ENCODE measurements around the gene MAPKAPK2. TPM values are rescaled to one million over a fixed set of nuclear protein-coding genes. Genes with fewer than 3 reads are reported as not detected.

The MAPKAPK2 gene
- polyA plus RNA-seq, 1 donor (not counting 4 experiments of a cell fraction or from before 2014, with no cell fraction given) = 41.5 TPM

GRCh38 chr1:206676499-206676898 lies 8.2 kb upstream of the MAPKAPK2 start:
- Histone ChIP-seq H3K9me3 (ENCODE audit: control insufficient read depth, low read depth, low read length) (no peaks in the 10 kb centered on the region), H3K27me3 (ENCODE audit: control insufficient read depth, extremely low read depth, insufficient read depth, low read length) (no peaks in the 10 kb centered on the region), H3K4me1 (ENCODE audit: control insufficient read depth, extremely low read depth, insufficient read depth, low read length) (peaks cover 25% of the 10 kb centered on the region), H4K20me1 (ENCODE audit: control insufficient read depth, extremely low read depth, insufficient read depth, low read length) (no peaks in the 10 kb centered on the region), H3K9ac (ENCODE audit: control insufficient read depth, extremely low read depth, insufficient read depth, low read length) (no peak overlapping the region), H3K4me2 (ENCODE audit: control insufficient read depth, extremely low read depth, insufficient read depth, low read depth, low read length) (no peak overlapping the region), H2AFZ (ENCODE audit: control insufficient read depth, low read length) (no peak overlapping the region), H3K9me1 (ENCODE audit: control insufficient read depth, extremely low read depth, insufficient read depth, low read length) (no peaks in the 10 kb centered on the region), H3K27ac (ENCODE audit: control insufficient read depth, insufficient read depth, low read length) (no peak overlapping the region), H3K79me2 (ENCODE audit: control insufficient read depth, insufficient read depth, low read length) (no peaks in the 10 kb centered on the region), H3K4me3 (ENCODE audit: control insufficient read depth in 2 of 3, extremely low read depth in 1 of 3, insufficient read depth in 2 of 3, low read depth in 1 of 3, low read length in 3 of 3) (no peak overlapping the region), H3K36me3 (ENCODE audit: control insufficient read depth in 2 of 2, extremely low read depth in 1 of 2, insufficient read depth in 2 of 2, low read length in 2 of 2) (no peaks in the 10 kb centered on the region)
- no peak for TF ChIP-seq CTCF (optimal IDR thresholded peaks at IDR 0.05 in 1 of 3, IDR thresholded peaks at IDR 0.05 in 1 of 3, conservative IDR thresholded peaks at IDR 0.05 in 1 of 3; ENCODE audit: extremely low read depth in 1 of 3, insufficient read depth in 2 of 3, low read length in 3 of 3)
- no peak for TF ChIP-seq EZH2 (IDR thresholded peaks at IDR 0.05; ENCODE audit: low read length)
- FAIRE-seq (no peak), DNase-seq (ENCODE audit: low read depth, low spot score) (no peak)
- dilution Hi-C loops (cut with MboI; ENCODE audit: extremely low pct_ligation_motif_present, low sequenced_read_pairs) = no loop called here

GRCh38 chr1:206678490-206678889 lies 6.2 kb upstream of the MAPKAPK2 start:
- no peak overlapping the region for H3K4me2 ChIP-seq (ENCODE audit: control insufficient read depth, extremely low read depth, insufficient read depth, low read depth, low read length)
- H3K27ac ChIP-seq (ENCODE audit: control insufficient read depth, insufficient read depth, low read length) = no peak overlapping the region
- dilution Hi-C loops (cut with MboI; ENCODE audit: extremely low pct_ligation_motif_present, low sequenced_read_pairs) = no loop called here
- H4K20me1 ChIP-seq (ENCODE audit: control insufficient read depth, extremely low read depth, insufficient read depth, low read length) = no peaks in the 10 kb centered on the region
- no peaks in the 10 kb centered on the region for H3K79me2 ChIP-seq (ENCODE audit: control insufficient read depth, insufficient read depth, low read length)
- H3K4me3 ChIP-seq (ENCODE audit: control insufficient read depth in 2 of 3, extremely low read depth in 1 of 3, insufficient read depth in 2 of 3, low read depth in 1 of 3, low read length in 3 of 3) = no peak overlapping the region
- FAIRE-seq = no peak
- no peaks in the 10 kb centered on the region for H3K9me1 ChIP-seq (ENCODE audit: control insufficient read depth, extremely low read depth, insufficient read depth, low read length)
- TF ChIP-seq CTCF (optimal IDR thresholded peaks at IDR 0.05 in 1 of 3, IDR thresholded peaks at IDR 0.05 in 1 of 3, conservative IDR thresholded peaks at IDR 0.05 in 1 of 3; ENCODE audit: extremely low read depth in 1 of 3, insufficient read depth in 2 of 3, low read length in 3 of 3) (no peak), EZH2 (IDR thresholded peaks at IDR 0.05; ENCODE audit: low read length) (no peak)
- no peak overlapping the region for H2AFZ ChIP-seq (ENCODE audit: control insufficient read depth, low read length)
- no peak overlapping the region for H3K9ac ChIP-seq (ENCODE audit: control insufficient read depth, extremely low read depth, insufficient read depth, low read length)
- no peaks in the 10 kb centered on the region for H3K36me3 ChIP-seq (ENCODE audit: control insufficient read depth in 2 of 2, extremely low read depth in 1 of 2, insufficient read depth in 2 of 2, low read length in 2 of 2)
- H3K27me3 ChIP-seq (ENCODE audit: control insufficient read depth, extremely low read depth, insufficient read depth, low read length) = peaks cover 4% of the 10 kb centered on the region
- H3K4me1 ChIP-seq (ENCODE audit: control insufficient read depth, extremely low read depth, insufficient read depth, low read length) = peaks cover 14% of the 10 kb centered on the region
- no peak for DNase-seq (ENCODE audit: low read depth, low spot score)
- no peaks in the 10 kb centered on the region for H3K9me3 ChIP-seq (ENCODE audit: control insufficient read depth, low read depth, low read length)
